Activated CD4-positive, alpha-beta T cell treated with anti-CD3 and anti-CD28 coated beads for 36 hours (primary cell): ENCODE data around the gene FOXM1. TPM values are rescaled to one million over a fixed set of nuclear protein-coding genes. Genes with fewer than 3 reads are reported as not detected.

ENCODE experiments used
- ATAC-seq: fragments of 200-7000 bp; cut with Tn5 transposase; one replicate; pipeline ENCODE4 v1.10.0; 2021; ENCODE audit warnings: mild to moderate bottlenecking, moderate library complexity
- CTCF ChIA-PET: fragments of 350-600 bp; sonication (Branson Sonifier 250); formaldehyde crosslinking; loops from one replicate; lab custom pipeline; 2021; ENCODE audit warnings: antibody characterized with exemption; lab: Charles Lee
- POLR2A ChIA-PET: fragments of 350-600 bp; sonication (Branson Sonifier 250); formaldehyde crosslinking; loops from one replicate; lab custom pipeline; 2021; ENCODE audit warnings: antibody characterized with exemption, inconsistent platforms; lab: Charles Lee
- DNase-seq: peaks from one replicate; pipeline ENCODE4 v3.0.0-alpha.2; 2020
- H3K27ac Mint-ChIP-seq: one replicate; pipeline ENCODE4 v1.8.0; 2021; ENCODE audit warnings: mixed read lengths
- H3K27me3 Mint-ChIP-seq: one replicate; pipeline ENCODE4 v1.8.0; 2021; ENCODE audit warnings: mixed read lengths
- H3K36me3 Mint-ChIP-seq: one replicate; pipeline ENCODE4 v1.8.0; 2021; ENCODE audit warnings: low read depth, mixed read lengths
- H3K4me1 Mint-ChIP-seq: one replicate; pipeline ENCODE4 v1.8.0; 2021; ENCODE audit warnings: mixed read lengths
- H3K4me3 Mint-ChIP-seq: one replicate; pipeline ENCODE4 v1.8.0; 2021; ENCODE audit warnings: mild to moderate bottlenecking, moderate library complexity, mixed read lengths
- H3K9me3 Mint-ChIP-seq: one replicate; pipeline ENCODE4 v1.8.0; 2021; ENCODE audit warnings: low read depth, mixed read lengths
- intact Hi-C, 2 experiments: fragments of 100-400 bp; cut with DNase I in 1 of 2; cut with micrococcal nuclease in 1 of 2; formaldehyde crosslinking; loops; one replicate each; pipeline versions ENCODE4 v1.14.2 to v1.15.1; 2022 to 2024; cut with DNase I, micrococcal nuclease
- total RNA-seq, 2 experiments: library from RNA; stranded (reverse); gene quantifications; one replicate each; pipeline ENCODE4 v1.2.3, GENCODE V29; 2021

FOXM1 gene
- total RNA-seq, 2 experiments from 2014 or later: 74.5 to 92.3 TPM

- CTCF ChIA-PET: no interaction called here
- DNase-seq: no peak
- H3K27me3 Mint-ChIP-seq: no peaks in the 10 kb centered on the region
- ATAC-seq: no peak
- no peak overlapping the region for H3K27ac Mint-ChIP-seq
- no peaks in the 10 kb centered on the region for H3K36me3 Mint-ChIP-seq
- H3K4me1 Mint-ChIP-seq: peaks cover 4% of the 10 kb centered on the region
- no peaks in the 10 kb centered on the region for H3K9me3 Mint-ChIP-seq
- intact Hi-C loops: no loop called here
- no peak overlapping the region for H3K4me3 Mint-ChIP-seq
- POLR2A ChIA-PET: no interaction called here
Observed at GRCh38 chr12:2897418-2897817, 20.4 kb upstream of the FOXM1 start.

GRCh38 chr12:2895511-2895910 lies 18.5 kb upstream of the FOXM1 start:
- ChIA-PET CTCF (interaction anchor here (1.6 kb wide), 1 partner anchor 17 kb away, joined by 3 read pairs; no protein-coding TSS in a partner anchor), POLR2A (no interaction called here)
- no peak for ATAC-seq
- H3K4me1 Mint-ChIP-seq: peaks cover 14% of the 10 kb centered on the region
- H3K4me3 Mint-ChIP-seq: no peak overlapping the region
- no peak for DNase-seq
- no peak overlapping the region for H3K27ac Mint-ChIP-seq
- no peaks in the 10 kb centered on the region for H3K27me3 Mint-ChIP-seq
- intact Hi-C loops: no loop called here
- no peaks in the 10 kb centered on the region for H3K36me3 Mint-ChIP-seq
- H3K9me3 Mint-ChIP-seq: no peaks in the 10 kb centered on the region

- H3K4me3 Mint-ChIP-seq: no peak overlapping the region
- intact Hi-C loops: no loop called here
- ChIA-PET CTCF (interaction anchor here (1.6 kb wide), 1 partner anchor 17 kb away, joined by 3 read pairs; no protein-coding TSS in a partner anchor), POLR2A (interaction anchor here (0.6 kb wide), 1 partner anchor 128 kb away, joined by 3 read pairs; no protein-coding TSS in a partner anchor)
- no peak overlapping the region for H3K27ac Mint-ChIP-seq
- H3K9me3 Mint-ChIP-seq: no peaks in the 10 kb centered on the region
- peaks cover 18% of the 10 kb centered on the region for H3K4me1 Mint-ChIP-seq
- no peak for DNase-seq
- no peak for ATAC-seq
- H3K27me3 Mint-ChIP-seq: no peaks in the 10 kb centered on the region
- H3K36me3 Mint-ChIP-seq: no peaks in the 10 kb centered on the region
Observed at GRCh38 chr12:2895051-2895451, 18.1 kb upstream of the FOXM1 start.

GRCh38 chr12:2893007-2893406 lies 16.0 kb upstream of the FOXM1 start:
- no peak for ATAC-seq
- H3K4me1 Mint-ChIP-seq: peaks cover 25% of the 10 kb centered on the region
- POLR2A ChIA-PET: no interaction called here
- H3K27ac Mint-ChIP-seq: no peak overlapping the region
- no peak for DNase-seq
- H3K4me3 Mint-ChIP-seq: no peak overlapping the region
- CTCF ChIA-PET: no interaction called here
- peaks cover 7% of the 10 kb centered on the region for H3K36me3 Mint-ChIP-seq
- no peaks in the 10 kb centered on the region for H3K9me3 Mint-ChIP-seq
- no peaks in the 10 kb centered on the region for H3K27me3 Mint-ChIP-seq
- intact Hi-C loops: no loop called here

- DNase-seq (no peak), ATAC-seq (no peak)
- POLR2A ChIA-PET: no interaction called here
- peaks cover 15% of the 10 kb centered on the region for H3K36me3 Mint-ChIP-seq
- peaks cover 25% of the 10 kb centered on the region for H3K4me1 Mint-ChIP-seq
- no peaks in the 10 kb centered on the region for H3K9me3 Mint-ChIP-seq
- H3K27ac Mint-ChIP-seq: no peak overlapping the region
- intact Hi-C loops: no loop called here
- peak overlapping the region; percentile 85 for H3K4me3 Mint-ChIP-seq
- CTCF ChIA-PET: no interaction called here
- no peaks in the 10 kb centered on the region for H3K27me3 Mint-ChIP-seq
Observed at GRCh38 chr12:2892246-2892645, 15.3 kb upstream of the FOXM1 start.

GRCh38 chr12:2891240-2892053 lies 14.5 kb upstream of the FOXM1 start:
- ChIA-PET POLR2A (interaction anchor here (0.6 to 1.6 kb wide), 2 partner anchors 14 to 16 kb away, joined by 4 to 9 read pairs; partner anchors contain the start of genes FOXM1 and RHNO1), CTCF (interaction anchor here (0.9 kb wide), 1 partner anchor 14 kb away, joined by 5 read pairs; the partner anchor contains the start of genes FOXM1 and RHNO1)
- H3K9me3 Mint-ChIP-seq: no peaks in the 10 kb centered on the region
- peak overlapping the region; percentile 85 for H3K4me3 Mint-ChIP-seq
- intact Hi-C loops: loop anchor here (2.0 kb wide), 2 partner anchors 15 to 67 kb away; partner anchors contain the start of genes FOXM1 (in 1 of the 2), RHNO1 (in 1 of the 2) and TEAD4 (in 1 of the 2)
- H3K4me1 Mint-ChIP-seq: peaks cover 25% of the 10 kb centered on the region
- no peaks in the 10 kb centered on the region for H3K27me3 Mint-ChIP-seq
- peaks cover 15% of the 10 kb centered on the region for H3K36me3 Mint-ChIP-seq
- H3K27ac Mint-ChIP-seq: peak overlapping the region; percentile 37
- peak; percentile 48 for DNase-seq
- ATAC-seq: peak; percentile 16

- H3K27me3 Mint-ChIP-seq: no peaks in the 10 kb centered on the region
- peak within 1 kb of the TSS; percentile 85 for H3K4me3 Mint-ChIP-seq
- ATAC-seq (peak; percentile 98), DNase-seq (peak; percentile 98)
- ChIA-PET CTCF (interaction anchor here (0.7 to 1.3 kb wide), 5 partner anchors 14 to 309 kb away, joined by 3 to 5 read pairs (median 4); partner anchors contain the start of genes FOXM1 and RHNO1), POLR2A (interaction anchor here (1.6 kb wide), 1 partner anchor 13 kb away, joined by 9 read pairs; the partner anchor contains the start of genes FOXM1 and RHNO1)
- peaks cover 18% of the 10 kb centered on the region for H3K36me3 Mint-ChIP-seq
- intact Hi-C loops: loop anchor here (1.0 to 2.0 kb wide), 9 partner anchors 13 to 199 kb away; partner anchors contain the start of genes FOXM1 (in 2 of the 2), ITFG2 (in 2 of the 2), RHNO1 (in 2 of the 2) and FKBP4 (in 1 of the 2)
- no peaks in the 10 kb centered on the region for H3K9me3 Mint-ChIP-seq
- peaks cover 25% of the 10 kb centered on the region for H3K4me1 Mint-ChIP-seq
- H3K27ac Mint-ChIP-seq: peak within 1 kb of the TSS; percentile 79
Observed at GRCh38 chr12:2890388-2891239, 13.6 kb upstream of the FOXM1 start, which contains the start of gene TULP3. TSS of gene TULP3 (plus strand) at chr12:2890891. CDS start at chr12:2890948, 57 bp downstream.

GRCh38 chr12:2890001-2890387 lies 13.0 kb upstream of the FOXM1 start:
- H3K4me1 Mint-ChIP-seq: peaks cover 25% of the 10 kb centered on the region
- DNase-seq (no peak), ATAC-seq (peak; percentile 4)
- peak overlapping the region; percentile 85 for H3K4me3 Mint-ChIP-seq
- no peaks in the 10 kb centered on the region for H3K27me3 Mint-ChIP-seq
- no peaks in the 10 kb centered on the region for H3K9me3 Mint-ChIP-seq
- intact Hi-C loops: loop anchor here (1.0 to 2.0 kb wide), 9 partner anchors 13 to 199 kb away; partner anchors contain the start of genes FOXM1 (in 2 of the 2), ITFG2 (in 2 of the 2), RHNO1 (in 2 of the 2) and FKBP4 (in 1 of the 2)
- H3K27ac Mint-ChIP-seq: peak overlapping the region; percentile 79
- ChIA-PET CTCF (interaction anchor here (0.7 to 1.3 kb wide), 4 partner anchors 23 to 308 kb away, joined by 3 to 4 read pairs (median 4); no protein-coding TSS in a partner anchor), POLR2A (interaction anchor here (1.6 kb wide), 1 partner anchor 12 kb away, joined by 9 read pairs; the partner anchor contains the start of genes FOXM1 and RHNO1)
- peaks cover 22% of the 10 kb centered on the region for H3K36me3 Mint-ChIP-seq

- peaks cover 19% of the 10 kb centered on the region for H3K4me1 Mint-ChIP-seq
- ChIA-PET CTCF (interaction anchor here (0.7 to 1.7 kb wide), 6 partner anchors 10 to 147 kb away, joined by 3 to 7 read pairs (median 4); partner anchors contain the start of genes FOXM1 and RHNO1), POLR2A (no interaction called here)
- ATAC-seq (no peak), DNase-seq (no peak)
- no peaks in the 10 kb centered on the region for H3K9me3 Mint-ChIP-seq
- H3K27me3 Mint-ChIP-seq: no peaks in the 10 kb centered on the region
- no peak overlapping the region for H3K27ac Mint-ChIP-seq
- no peak overlapping the region for H3K4me3 Mint-ChIP-seq
- intact Hi-C loops: no loop called here
- H3K36me3 Mint-ChIP-seq: peaks cover 31% of the 10 kb centered on the region
Observed at GRCh38 chr12:2886768-2887450, 9.9 kb upstream of the FOXM1 start.

- Mint-ChIP-seq H3K4me3 (no peak overlapping the region), H3K27me3 (no peaks in the 10 kb centered on the region), H3K9me3 (no peaks in the 10 kb centered on the region), H3K27ac (no peak overlapping the region), H3K36me3 (peaks cover 35% of the 10 kb centered on the region), H3K4me1 (peaks cover 13% of the 10 kb centered on the region)
- DNase-seq (no peak), ATAC-seq (no peak)
- intact Hi-C loops: loop anchor here in 1 of 2 experiments (1.0 to 2.0 kb wide), 2 partner anchors 59 to 156 kb away; no protein-coding TSS in a partner anchor
- ChIA-PET POLR2A (interaction anchor here (1.0 kb wide), 1 partner anchor 8 kb away, joined by 5 read pairs; the partner anchor contains the start of genes FOXM1 and RHNO1), CTCF (interaction anchor here (0.5 to 2.1 kb wide), 8 partner anchors 8 to 189 kb away, joined by 3 to 11 read pairs (median 4); partner anchors contain the start of genes FOXM1 and RHNO1)
Observed at GRCh38 chr12:2884810-2885209, 7.8 kb upstream of the FOXM1 start.
